Subcutaneous abdominal adipose tissue (tissue), 5 donors: Measurements from ENCODE around the gene HSPE1.

Source experiments
- H3K27ac ChIP-seq: one replicate; pipeline ENCODE4 v1.7.0; 2013; ENCODE audit warnings: low read depth, mild to moderate bottlenecking, inconsistent platforms, low read length, moderate library complexity
- H3K27me3 ChIP-seq, 5 donors: one replicate each; pipeline ENCODE4 v1.7.0; 2013; ENCODE audit warnings: low read length in 5 of 5, inconsistent platforms in 1 of 5; ENCODE audit not compliant: control insufficient read depth in 5 of 5, insufficient read depth in 4 of 5
- H3K36me3 ChIP-seq, 5 donors: one replicate each; pipeline ENCODE4 v1.7.0; 2013; ENCODE audit warnings: low read length in 5 of 5; ENCODE audit not compliant: control insufficient read depth in 5 of 5, insufficient read depth in 5 of 5
- H3K4me1 ChIP-seq, 5 donors: one replicate each; pipeline ENCODE4 v1.7.0; 2013; ENCODE audit warnings: low read length in 5 of 5, mild to moderate bottlenecking in 3 of 5, moderate library complexity in 1 of 5; ENCODE audit not compliant: control insufficient read depth in 5 of 5, insufficient read depth in 5 of 5
- H3K4me3 ChIP-seq, 5 donors: one replicate each; pipeline ENCODE4 v1.7.0; 2013; ENCODE audit warnings: low read length in 5 of 5, low read depth in 1 of 5
- H3K9ac ChIP-seq, 5 donors: one replicate each; pipeline ENCODE4 v1.7.0; 2013; ENCODE audit warnings: low read length in 5 of 5, mild to moderate bottlenecking in 4 of 5, moderate library complexity in 3 of 5
- H3K9me3 ChIP-seq, 5 donors: one replicate each; pipeline ENCODE4 v1.7.0; 2013; ENCODE audit warnings: low read length in 5 of 5; ENCODE audit not compliant: control insufficient read depth in 5 of 5
- donor health status: healthy.
- donor health status: healthy.
- donor health status: healthy.
- donor health status: healthy.
- donor health status: healthy.

HSPE1 gene

GRCh38 chr2:197497326-197497725 lies 2.9 kb upstream of the HSPE1 start:
- H3K9ac ChIP-seq: no peak overlapping the region
- H3K27me3 ChIP-seq: no peaks in the 10 kb centered on the region
- H3K4me1 ChIP-seq: peaks cover 2 to 37% (median 35%) of the 10 kb centered on the region in 5 donors
- no peak overlapping the region for H3K4me3 ChIP-seq
- H3K36me3 ChIP-seq: peaks cover 30 to 56% (median 44%) of the 10 kb centered on the region in 5 donors
- H3K27ac ChIP-seq: peak overlapping the region; percentile 96
- H3K9me3 ChIP-seq: no peaks in the 10 kb centered on the region

DNA sequence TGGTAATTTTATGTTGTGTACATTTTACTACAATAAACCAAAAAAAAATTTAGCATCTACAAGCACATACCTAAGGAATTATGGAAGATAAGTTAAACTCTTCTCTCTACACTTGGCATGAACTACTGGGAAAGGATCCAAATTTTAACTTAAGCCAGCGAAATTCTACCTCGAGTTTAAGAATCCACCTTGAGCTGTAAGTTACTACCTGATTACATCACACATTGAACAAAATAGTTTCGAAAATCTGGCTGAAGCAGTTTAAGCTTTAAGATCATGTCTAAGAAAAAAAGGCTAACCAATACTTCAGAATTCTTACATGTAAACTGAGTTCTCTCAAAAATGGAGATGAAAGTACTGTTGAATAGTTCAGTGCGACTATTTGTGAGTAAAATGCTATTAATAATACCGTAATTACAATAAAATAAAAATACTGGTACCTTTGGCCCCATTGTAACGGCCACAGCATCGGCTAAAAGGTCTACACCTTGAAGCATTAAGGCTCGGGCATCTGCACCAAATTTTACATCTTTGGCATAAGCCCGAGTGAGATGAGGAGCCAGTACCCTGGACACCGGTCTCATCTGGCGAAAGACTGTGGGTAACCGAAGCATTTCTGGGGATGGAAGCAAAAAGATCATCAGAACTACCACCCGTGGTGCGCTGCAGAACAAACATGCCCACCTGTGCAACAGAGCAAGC lies 1.8 kb upstream of the HSPE1 start:
- peak overlapping the region; percentile 86 to 93 (median 89) for H3K9ac ChIP-seq
- peak overlapping the region; percentile 96 for H3K27ac ChIP-seq
- peak overlapping the region; percentile 67 to 89 (median 85) for H3K4me3 ChIP-seq
- peaks cover 2 to 38% (median 36%) of the 10 kb centered on the region in 5 donors for H3K4me1 ChIP-seq
- no peaks in the 10 kb centered on the region for H3K9me3 ChIP-seq
- H3K27me3 ChIP-seq: no peaks in the 10 kb centered on the region
- peaks cover 24 to 47% (median 36%) of the 10 kb centered on the region in 5 donors for H3K36me3 ChIP-seq

DNA sequence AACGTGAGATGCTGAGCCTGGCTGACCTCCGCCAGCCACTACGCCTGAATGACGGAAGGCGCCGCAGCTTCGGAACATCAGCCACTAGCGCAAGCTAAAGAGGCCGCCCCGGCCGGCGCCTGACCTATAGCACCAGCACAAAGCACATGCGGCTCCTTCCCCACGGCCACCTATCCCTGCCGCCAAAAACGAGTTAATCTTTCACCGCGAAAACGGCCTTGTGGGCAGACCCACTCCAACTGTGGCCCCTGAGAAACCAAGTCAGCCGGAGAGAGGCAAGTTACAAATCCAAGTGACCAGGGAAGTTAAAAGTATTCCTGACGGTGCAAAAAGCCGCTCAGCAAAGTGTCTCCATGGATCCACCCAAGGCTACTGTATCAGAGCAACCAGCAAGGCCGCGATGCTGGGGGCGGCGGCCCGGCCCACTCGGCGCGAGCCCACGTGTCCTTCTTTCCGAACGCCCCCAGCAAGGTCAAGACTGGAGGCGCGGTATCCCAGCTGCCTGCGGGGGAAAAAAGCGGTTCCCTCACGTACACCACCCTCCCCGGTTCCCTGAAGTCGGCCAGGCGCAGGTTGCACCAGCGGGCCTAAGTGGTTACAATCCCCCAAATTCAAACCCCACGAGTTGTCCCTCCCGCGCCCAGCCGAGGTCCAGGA lies 1.1 kb upstream of the HSPE1 start:
- Histone ChIP-seq H3K4me1 (peaks cover 2 to 38% (median 36%) of the 10 kb centered on the region in 5 donors), H3K4me3 (peak overlapping the region; percentile 67 to 89 (median 85)), H3K36me3 (peaks cover 22 to 47% (median 35%) of the 10 kb centered on the region in 5 donors), H3K9ac (peak overlapping the region; percentile 86 to 93 (median 89)), H3K27me3 (no peaks in the 10 kb centered on the region), H3K27ac (peak overlapping the region; percentile 96), H3K9me3 (no peaks in the 10 kb centered on the region)

DNA sequence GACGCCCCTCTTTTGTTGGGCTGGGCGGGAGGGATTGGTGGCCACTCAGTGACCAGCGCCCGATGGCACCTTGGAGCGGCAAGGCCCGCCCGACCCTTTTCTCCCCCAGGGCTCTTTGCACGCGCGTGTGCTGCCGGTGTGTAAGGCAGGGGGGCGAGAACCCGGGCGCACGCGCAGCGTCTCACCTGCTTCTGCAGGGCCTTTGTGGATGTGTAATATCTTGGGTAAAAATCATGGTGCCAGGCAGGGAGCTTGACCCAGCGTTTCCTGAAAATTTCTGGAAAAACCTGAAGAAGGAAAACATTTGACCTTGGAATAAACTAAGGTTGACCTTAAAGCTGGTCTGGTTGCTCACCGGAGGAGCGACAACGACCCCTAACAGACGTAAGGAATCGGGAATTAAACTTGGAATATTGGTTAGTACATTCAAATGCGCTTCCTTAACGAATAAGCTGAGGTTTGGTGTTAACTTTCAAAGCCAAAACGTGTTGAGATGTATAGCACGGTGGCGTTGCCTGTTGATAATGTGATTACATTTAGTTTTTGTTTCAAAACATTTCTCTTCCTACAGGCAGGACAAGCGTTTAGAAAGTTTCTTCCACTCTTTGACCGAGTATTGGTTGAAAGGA lies 438 bp downstream of the HSPE1 start:
- peaks cover 9 to 39% (median 31%) of the 10 kb centered on the region in 5 donors for H3K36me3 ChIP-seq
- peak overlapping the region; percentile 96 for H3K27ac ChIP-seq
- peak overlapping the region; percentile 86 to 99 (median 97) for H3K9ac ChIP-seq
- H3K4me1 ChIP-seq: peaks cover 2 to 38% (median 36%) of the 10 kb centered on the region in 5 donors
- no peaks in the 10 kb centered on the region for H3K27me3 ChIP-seq
- peak overlapping the region; percentile 67 to 91 (median 84) for H3K4me3 ChIP-seq
- H3K9me3 ChIP-seq: no peaks in the 10 kb centered on the region

DNA sequence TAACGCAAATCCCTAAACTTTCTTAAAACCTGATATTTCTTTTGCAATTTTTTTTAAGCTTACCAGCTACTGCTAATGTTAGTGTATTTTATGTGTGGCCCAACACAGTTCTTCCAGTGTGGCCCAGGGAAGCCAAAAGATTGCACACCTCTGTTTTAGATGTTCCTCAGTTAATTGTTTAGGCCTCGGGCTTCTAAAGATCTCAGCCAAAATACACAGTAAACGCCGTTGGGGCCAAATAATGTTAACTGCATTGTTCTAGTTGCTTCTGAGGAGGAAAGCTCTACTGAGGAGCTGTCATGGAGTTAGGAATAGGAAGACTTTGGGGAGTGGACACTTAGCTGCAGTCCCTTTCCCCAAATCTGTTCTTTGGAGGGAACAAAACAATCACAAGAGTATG lies 2.0 kb downstream of the HSPE1 start:
- H3K4me3 ChIP-seq: no peak overlapping the region
- peaks cover 3 to 23% (median 16%) of the 10 kb centered on the region in 5 donors for H3K36me3 ChIP-seq
- H3K9me3 ChIP-seq: no peaks in the 10 kb centered on the region
- H3K27me3 ChIP-seq: no peaks in the 10 kb centered on the region
- peaks cover 2 to 38% (median 33%) of the 10 kb centered on the region in 5 donors for H3K4me1 ChIP-seq
- H3K27ac ChIP-seq: peak overlapping the region; percentile 96
- peak overlapping the region in 4 of 5 donors; percentile 1 to 26 (median 4) for H3K9ac ChIP-seq

GRCh38 chr2:197502685-197503084 lies 2.5 kb downstream of the HSPE1 start:
- Histone ChIP-seq H3K9ac (peak overlapping the region in 1 of 5 donors; percentile 6), H3K36me3 (peaks cover 3 to 21% (median 14%) of the 10 kb centered on the region in 5 donors), H3K4me1 (peaks cover 2 to 36% (median 31%) of the 10 kb centered on the region in 5 donors), H3K27me3 (no peaks in the 10 kb centered on the region), H3K9me3 (no peaks in the 10 kb centered on the region), H3K4me3 (no peak overlapping the region), H3K27ac (peak overlapping the region; percentile 96)

GRCh38 chr2:197504000-197504399 lies 3.8 kb downstream of the HSPE1 start:
- H3K36me3 ChIP-seq: peaks cover 3 to 21% (median 14%) of the 10 kb centered on the region in 5 donors
- H3K27ac ChIP-seq: no peak overlapping the region
- no peaks in the 10 kb centered on the region for H3K9me3 ChIP-seq
- H3K9ac ChIP-seq: no peak overlapping the region
- H3K4me3 ChIP-seq: no peak overlapping the region
- peaks cover 2 to 23% (median 18%) of the 10 kb centered on the region in 5 donors for H3K4me1 ChIP-seq
- H3K27me3 ChIP-seq: no peaks in the 10 kb centered on the region

- Histone ChIP-seq H3K4me3 (no peak overlapping the region), H3K27me3 (no peaks in the 10 kb centered on the region), H3K4me1 (peaks cover 2 to 19% (median 17%) of the 10 kb centered on the region in 5 donors), H3K36me3 (peaks cover 3 to 21% (median 14%) of the 10 kb centered on the region in 5 donors), H3K27ac (no peak overlapping the region), H3K9ac (no peak overlapping the region), H3K9me3 (no peaks in the 10 kb centered on the region)
Observed at GRCh38 chr2:197504512-197504911, 4.3 kb downstream of the HSPE1 start.

DNA sequence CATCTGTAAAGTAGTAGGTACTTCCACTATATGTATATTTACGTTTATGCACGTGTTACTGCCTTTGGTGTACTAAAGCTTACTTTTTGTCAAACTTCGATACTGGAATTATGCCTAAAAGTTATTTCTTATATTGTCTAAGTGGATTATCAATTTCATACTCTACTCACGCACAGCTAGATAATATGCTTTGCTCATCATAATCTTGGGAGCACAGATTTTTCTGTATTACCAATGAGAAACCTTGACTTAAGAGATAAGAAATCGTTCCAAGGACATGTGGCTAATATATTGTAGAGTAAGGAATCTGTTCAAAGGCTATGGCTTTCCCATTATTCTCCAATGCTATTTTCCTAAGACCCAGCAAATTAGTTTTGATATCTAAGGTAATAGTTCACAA lies 6.5 kb downstream of the HSPE1 start:
- Histone ChIP-seq H3K4me3 (no peak overlapping the region), H3K9me3 (no peaks in the 10 kb centered on the region), H3K27me3 (no peaks in the 10 kb centered on the region), H3K9ac (no peak overlapping the region), H3K36me3 (peaks cover 3 to 21% (median 14%) of the 10 kb centered on the region in 5 donors), H3K4me1 (peaks cover 0 to 10% (median 8%) of the 10 kb centered on the region in 5 donors), H3K27ac (no peak overlapping the region)

GRCh38 chr2:197513915-197514314 lies 13.7 kb downstream of the HSPE1 start:
- H3K36me3 ChIP-seq: no peaks in the 10 kb centered on the region
- H3K27ac ChIP-seq: no peak overlapping the region
- H3K4me1 ChIP-seq: peaks cover 0 to 27% (median 20%) of the 10 kb centered on the region in 5 donors
- H3K27me3 ChIP-seq: no peaks in the 10 kb centered on the region
- no peaks in the 10 kb centered on the region for H3K9me3 ChIP-seq
- H3K4me3 ChIP-seq: no peak overlapping the region
- no peak overlapping the region for H3K9ac ChIP-seq
